HG03045 (cell line): ENCODE data around the gene TNFRSF8.
"Not testable (repeated sequence)": the region's sequence is repeated elsewhere in the genome, so short reads cannot be mapped to it uniquely, and the experiment has no call there.

Experiments used
- ATAC-seq: cut with Tn5 transposase; IDR thresholded peaks from one replicate; pipeline ENCODE4 v1.9.1; 2021; ENCODE audit warnings: mild to moderate bottlenecking, moderate library complexity; ENCODE audit not compliant: unreplicated experiment

The TNFRSF8 gene

GRCh38 chr1:12038356-12039163 lies 24.5 kb upstream of the TNFRSF8 start:
- ATAC-seq = no peak

- no peak for ATAC-seq
Measured at GRCh38 chr1:12039164-12039525, 24.0 kb upstream of the TNFRSF8 start.

GRCh38 chr1:12039824-12040456 lies 23.2 kb upstream of the TNFRSF8 start:
- ATAC-seq = peak; percentile 39

- ATAC-seq = peak; percentile 57
Measured at GRCh38 chr1:12040457-12041051, 22.5 kb upstream of the TNFRSF8 start.

GRCh38 chr1:12044187-12044877 lies 18.8 kb upstream of the TNFRSF8 start:
- ATAC-seq = not testable (repeated sequence)

GRCh38 chr1:12046749-12047119 lies 16.4 kb upstream of the TNFRSF8 start:
- no peak for ATAC-seq

GRCh38 chr1:12047120-12047876 lies 15.8 kb upstream of the TNFRSF8 start:
- ATAC-seq = peak; percentile 37

- ATAC-seq = no peak
Measured at GRCh38 chr1:12048372-12048771, 14.7 kb upstream of the TNFRSF8 start.

- ATAC-seq = no peak
Measured at GRCh38 chr1:12049616-12050015, 13.5 kb upstream of the TNFRSF8 start.

GRCh38 chr1:12051361-12051760 lies 11.7 kb upstream of the TNFRSF8 start:
- no peak for ATAC-seq

GRCh38 chr1:12052008-12052573 lies 11.0 kb upstream of the TNFRSF8 start:
- ATAC-seq = peak; percentile 63

- ATAC-seq = no peak
Measured at GRCh38 chr1:12052997-12053686, 10.0 kb upstream of the TNFRSF8 start.

GRCh38 chr1:12053752-12054548 lies 9.2 kb upstream of the TNFRSF8 start:
- ATAC-seq = no peak

- no peak for ATAC-seq
Measured at GRCh38 chr1:12055259-12055658, 7.8 kb upstream of the TNFRSF8 start.

- no peak for ATAC-seq
Measured at GRCh38 chr1:12056331-12056841, 6.7 kb upstream of the TNFRSF8 start.

GRCh38 chr1:12057382-12057781 lies 5.7 kb upstream of the TNFRSF8 start:
- ATAC-seq = no peak

- no peak for ATAC-seq
Measured at GRCh38 chr1:12057940-12058687, 5.0 kb upstream of the TNFRSF8 start.

GRCh38 chr1:12059226-12059625 lies 3.9 kb upstream of the TNFRSF8 start:
- ATAC-seq = no peak
